Measurements from ENCODE around the gene CBLC. TPM values are rescaled to one million over a fixed set of nuclear protein-coding genes. Genes with fewer than 3 reads are reported as not detected.
"Not testable (repeated sequence)": the region's sequence is repeated elsewhere in the genome, so short reads cannot be mapped to it uniquely, and the experiment has no call there.

The CBLC gene
- total RNA-seq, 2 donors from 2014 or later = 18.5 to 23.6 TPM

DNA sequence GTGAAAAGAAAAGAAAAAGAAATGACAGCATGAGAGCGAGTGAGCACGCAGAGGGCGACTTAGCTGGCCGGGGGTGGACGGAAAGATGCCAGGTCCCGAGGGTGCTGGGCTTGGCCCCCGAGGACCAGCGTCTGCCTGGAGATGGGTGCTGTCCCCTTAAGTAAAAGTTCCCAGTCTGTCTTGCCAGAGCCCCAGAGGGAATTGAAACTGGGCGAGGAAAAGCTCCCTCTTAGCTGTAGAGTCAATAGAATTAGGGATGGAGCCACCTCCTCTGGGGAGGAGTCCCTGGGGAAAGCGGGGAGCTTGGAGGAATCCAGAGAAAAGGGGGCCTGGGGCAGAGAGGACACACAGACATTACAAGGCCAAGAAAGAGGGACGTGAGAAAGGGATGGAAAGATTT, 44.5 kb downstream of the CBLC start:
- H3K27me3 ChIP-seq = no peaks in the 10 kb centered on the region
- intact Hi-C loops (cut with DNase I) = no loop called here
- 82 to 85% methylated on average over 11 of the region's 11 CpGs for WGBS, 2 donors
- ATAC-seq (no peak), DNase-seq (no peak)
- H3K9me3 ChIP-seq = no peaks in the 10 kb centered on the region
- no peaks in the 10 kb centered on the region for H3K36me3 ChIP-seq (replicated peaks in 1 of 2; ENCODE audit: insufficient read depth in 1 of 2, low read depth in 2 of 2)
- H3K4me1 ChIP-seq = peaks cover 26% of the 10 kb centered on the region
- H3K27ac ChIP-seq = no peak overlapping the region
- no peak for TF ChIP-seq POLR2A (IDR thresholded peaks at IDR 0.05)
- TF ChIP-seq, protein P1, sequence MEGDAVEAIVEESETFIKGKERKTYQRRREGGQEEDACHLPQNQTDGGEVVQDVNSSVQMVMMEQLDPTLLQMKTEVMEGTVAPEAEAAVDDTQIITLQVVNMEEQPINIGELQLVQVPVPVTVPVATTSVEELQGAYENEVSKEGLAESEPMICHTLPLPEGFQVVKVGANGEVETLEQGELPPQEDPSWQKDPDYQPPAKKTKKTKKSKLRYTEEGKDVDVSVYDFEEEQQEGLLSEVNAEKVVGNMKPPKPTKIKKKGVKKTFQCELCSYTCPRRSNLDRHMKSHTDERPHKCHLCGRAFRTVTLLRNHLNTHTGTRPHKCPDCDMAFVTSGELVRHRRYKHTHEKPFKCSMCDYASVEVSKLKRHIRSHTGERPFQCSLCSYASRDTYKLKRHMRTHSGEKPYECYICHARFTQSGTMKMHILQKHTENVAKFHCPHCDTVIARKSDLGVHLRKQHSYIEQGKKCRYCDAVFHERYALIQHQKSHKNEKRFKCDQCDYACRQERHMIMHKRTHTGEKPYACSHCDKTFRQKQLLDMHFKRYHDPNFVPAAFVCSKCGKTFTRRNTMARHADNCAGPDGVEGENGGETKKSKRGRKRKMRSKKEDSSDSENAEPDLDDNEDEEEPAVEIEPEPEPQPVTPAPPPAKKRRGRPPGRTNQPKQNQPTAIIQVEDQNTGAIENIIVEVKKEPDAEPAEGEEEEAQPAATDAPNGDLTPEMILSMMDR (IDR thresholded peaks at IDR 0.05) = no peak
- no peak overlapping the region for H3K4me3 ChIP-seq

DNA sequence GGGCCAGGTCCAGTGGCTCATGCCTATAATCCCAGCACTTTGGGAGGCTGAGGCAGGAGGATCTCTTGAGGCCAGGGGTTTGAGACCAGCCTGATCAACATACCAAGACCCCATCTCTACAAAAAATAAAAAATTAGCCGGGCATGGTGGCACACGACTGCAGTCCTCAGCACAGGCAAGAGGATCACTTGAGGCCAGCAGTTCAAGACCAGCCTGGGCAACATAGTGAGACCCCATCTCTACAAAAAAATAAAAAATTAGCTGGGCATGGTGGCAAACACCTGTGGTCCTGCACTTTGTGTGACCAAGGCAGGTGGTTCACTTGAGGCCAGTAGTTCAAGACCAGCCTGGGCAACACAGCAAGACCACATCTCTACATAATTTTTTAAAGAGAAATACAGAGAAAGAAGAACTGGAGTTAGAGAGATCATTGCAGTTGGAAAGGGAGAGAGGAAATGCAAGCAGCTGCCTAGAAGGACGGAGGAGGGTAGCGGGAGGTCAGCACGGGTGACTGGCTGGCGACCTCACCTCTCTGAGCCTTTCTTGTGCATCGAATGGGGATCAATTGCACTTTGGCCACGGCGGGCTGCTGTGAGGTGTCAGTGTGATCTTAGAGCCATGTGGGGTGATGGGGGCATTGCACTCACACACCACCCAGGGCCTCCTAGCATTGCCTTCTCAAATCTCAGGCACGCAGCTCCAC, 45.1 kb downstream of the CBLC start:
- no peak overlapping the region for H3K27ac ChIP-seq

DNA sequence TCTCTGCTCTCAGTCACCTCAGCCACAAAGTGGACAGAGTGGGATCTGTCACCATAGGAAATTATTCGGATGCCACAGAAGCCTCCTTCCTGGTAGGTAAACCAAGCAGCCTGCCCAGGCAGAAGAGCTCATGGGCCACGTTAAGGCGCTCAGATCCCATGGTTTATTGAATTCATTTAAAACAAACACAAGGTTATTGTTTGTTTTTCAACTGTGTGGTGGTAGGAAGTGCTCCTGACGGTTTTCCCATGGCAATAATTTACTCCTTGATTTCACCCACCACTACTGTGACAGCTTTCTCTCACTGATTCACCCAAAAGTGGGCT, 45.6 kb downstream of the CBLC start:
- H3K27ac ChIP-seq = no peak overlapping the region

More for the DNA sequence above, 45.1 kb downstream of the CBLC start:
- ATAC-seq (no peak), DNase-seq (peak in 1 of 4 donors; percentile 32)
- TF ChIP-seq, protein P1 (IDR thresholded peaks at IDR 0.05) = no peak
- no peak for TF ChIP-seq POLR2A (IDR thresholded peaks at IDR 0.05)
- H3K27me3 ChIP-seq = no peaks in the 10 kb centered on the region
- H3K9me3 ChIP-seq = no peaks in the 10 kb centered on the region
- H3K36me3 ChIP-seq (replicated peaks in 1 of 2; ENCODE audit: insufficient read depth in 1 of 2, low read depth in 2 of 2) = no peaks in the 10 kb centered on the region
- intact Hi-C loops (cut with DNase I) = no loop called here
- 71 to 79% methylated on average over 9 to 10 of the region's 10 CpGs for WGBS, 2 donors
- H3K4me1 ChIP-seq = peaks cover 26% of the 10 kb centered on the region
- no peak overlapping the region for H3K4me3 ChIP-seq

DNA sequence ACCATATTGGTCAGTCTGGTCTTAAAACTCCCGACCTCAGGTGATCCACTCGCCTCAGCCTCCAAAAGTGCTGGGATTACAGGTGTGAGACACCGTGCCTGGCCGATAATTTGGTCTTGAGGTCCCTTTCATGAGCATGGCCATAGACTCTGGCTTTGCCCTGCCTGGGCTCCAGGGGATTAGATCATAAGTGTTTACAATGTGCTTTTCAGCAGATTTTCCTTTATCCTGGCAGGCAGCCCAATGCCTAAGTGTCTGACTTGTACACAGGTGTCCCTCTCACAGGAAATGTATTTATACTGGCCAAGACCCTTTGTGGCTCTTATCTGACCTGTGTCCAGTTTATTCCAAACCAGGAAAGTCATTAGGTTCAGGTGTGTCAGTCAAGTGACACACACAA, 47.1 kb downstream of the CBLC start:
- ATAC-seq (peak; percentile 86), DNase-seq (peak; percentile 74 to 88 (median 83))
- intact Hi-C loops (cut with DNase I) = no loop called here
- Histone ChIP-seq H3K27me3 (no peaks in the 10 kb centered on the region), H3K27ac (peak overlapping the region in 3 of 4 donors; percentile 9 to 61 (median 45)), H3K36me3 (replicated peaks in 1 of 2; ENCODE audit: insufficient read depth in 1 of 2, low read depth in 2 of 2) (no peaks in the 10 kb centered on the region), H3K9me3 (no peaks in the 10 kb centered on the region), H3K4me1 (peaks cover 26% of the 10 kb centered on the region), H3K4me3 (no peak overlapping the region)
- TF ChIP-seq, protein P1 (IDR thresholded peaks at IDR 0.05) = no peak
- TF ChIP-seq POLR2A (IDR thresholded peaks at IDR 0.05) = no peak
- whole genome bisulfite sequencing, 2 donors = 0 to 59% methylated on average over 2 to 4 of the region's 4 CpGs

More for the DNA sequence above, 45.6 kb downstream of the CBLC start:
- Histone ChIP-seq H3K9me3 (no peaks in the 10 kb centered on the region), H3K27me3 (no peaks in the 10 kb centered on the region), H3K36me3 (replicated peaks in 1 of 2; ENCODE audit: insufficient read depth in 1 of 2, low read depth in 2 of 2) (no peaks in the 10 kb centered on the region), H3K4me1 (peaks cover 26% of the 10 kb centered on the region), H3K4me3 (no peak overlapping the region)
- ATAC-seq = no peak
- WGBS, 2 donors = 9 to 16% methylated on average over 4 of the region's 4 CpGs
- no peak for DNase-seq
- TF ChIP-seq, protein P1 (IDR thresholded peaks at IDR 0.05) = no peak
- no peak for TF ChIP-seq POLR2A (IDR thresholded peaks at IDR 0.05)
- intact Hi-C loops (cut with DNase I) = no loop called here

DNA sequence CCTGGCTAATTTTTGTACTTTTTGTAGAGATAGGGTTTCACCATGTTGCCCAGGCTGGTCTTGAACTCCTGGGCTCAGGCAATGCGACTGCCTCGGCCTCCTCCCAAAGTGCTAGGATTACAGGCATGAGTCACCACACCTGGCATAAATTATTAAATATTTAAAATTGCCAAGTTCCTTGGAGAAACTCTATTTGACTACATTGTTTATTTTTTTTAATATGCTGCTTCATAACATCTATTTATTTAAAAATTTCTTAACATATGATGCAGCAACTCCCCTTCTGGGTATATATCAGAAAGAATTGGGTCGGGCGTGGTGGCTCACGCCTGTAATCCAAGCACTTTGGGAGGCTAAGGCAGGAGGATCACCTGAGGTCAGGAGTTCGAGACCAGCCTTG, 55.2 kb downstream of the CBLC start:
- H3K9me3 ChIP-seq; DNase-seq; H3K4me1 ChIP-seq; H3K36me3 ChIP-seq (replicated peaks in 1 of 2; ENCODE audit: insufficient read depth in 1 of 2, low read depth in 2 of 2); ATAC-seq; H3K27me3 ChIP-seq; H3K4me3 ChIP-seq; H3K27ac ChIP-seq; intact Hi-C loops (cut with DNase I): not testable (repeated sequence)
- 82 to 84% methylated on average over 6 of the region's 6 CpGs for WGBS, 2 donors

DNA sequence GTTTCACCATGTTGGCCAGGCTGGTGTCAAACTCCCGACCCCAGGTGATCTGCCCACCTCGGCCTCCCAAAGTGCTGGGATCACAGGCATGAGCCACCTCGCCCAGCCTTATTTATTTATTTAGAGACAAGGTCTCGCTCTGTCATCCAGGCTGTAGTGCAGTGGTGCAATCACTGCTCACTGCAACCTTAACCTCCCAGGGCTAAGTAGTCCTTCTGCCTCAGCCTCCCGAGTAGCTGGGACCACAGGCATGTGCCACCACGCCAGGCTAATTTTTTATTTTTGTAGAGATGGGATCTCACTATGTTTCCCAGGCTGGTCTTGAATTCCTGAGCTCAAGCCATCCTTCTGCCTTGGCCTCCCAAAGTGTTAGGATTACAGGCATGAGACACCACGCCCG, 56.7 kb downstream of the CBLC start:
- H3K9me3 ChIP-seq; intact Hi-C loops (cut with DNase I); ATAC-seq; H3K4me3 ChIP-seq; DNase-seq; H3K36me3 ChIP-seq (replicated peaks in 1 of 2; ENCODE audit: insufficient read depth in 1 of 2, low read depth in 2 of 2); H3K27ac ChIP-seq; H3K4me1 ChIP-seq; H3K27me3 ChIP-seq: not testable (repeated sequence)
- 83 to 85% methylated on average over 6 to 8 of the region's 8 CpGs for WGBS, 2 donors
